ENCODE results near the gene EYS. TPM values are rescaled to one million over a fixed set of nuclear protein-coding genes. Genes with fewer than 3 reads are reported as not detected.

EYS gene
- total RNA-seq, 6 experiments from 2014 or later: 0.18 TPM; not detected in 5

DNA sequence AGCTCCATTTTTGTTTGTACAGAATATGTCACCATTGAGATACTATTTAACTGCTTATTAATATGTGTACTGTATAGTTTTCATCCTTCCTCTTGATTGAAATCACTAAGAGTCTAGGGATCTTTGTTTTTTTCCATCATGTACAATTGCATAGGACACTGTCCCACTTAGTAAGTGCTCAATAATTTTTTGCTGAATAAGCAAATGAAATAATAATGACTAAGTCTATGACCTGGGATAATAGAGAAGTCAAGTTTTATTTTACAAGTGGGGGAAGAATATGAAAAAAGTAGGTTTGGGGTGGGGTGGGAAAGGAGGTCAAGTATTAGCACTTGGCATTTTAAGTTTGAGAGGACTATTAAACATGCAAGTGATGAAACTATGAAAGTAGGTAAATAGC lies 4.5 kb upstream of the EYS start:
- no peak overlapping the region for H3K4me3 Mint-ChIP-seq
- TF ChIP-seq CTCF (IDR thresholded peaks at IDR 0.05): no peak

GRCh38 chr6:65709099-65709830 lies 2.2 kb upstream of the EYS start:
- Mint-ChIP-seq H3K27ac (no peak overlapping the region), H3K9me3 (peaks cover 42% of the 10 kb centered on the region), H3K4me3 (no peak overlapping the region), H3K27me3 (ENCODE audit: insufficient read depth) (no peaks in the 10 kb centered on the region), H3K4me1 (ENCODE audit: low read depth) (no peaks in the 10 kb centered on the region), H3K36me3 (ENCODE audit: low read depth) (no peaks in the 10 kb centered on the region)
- no peak for DNase-seq
- no peak for TF ChIP-seq CTCF (IDR thresholded peaks at IDR 0.05)

More for the DNA sequence above, 4.5 kb upstream of the EYS start:
- H3K9me3 Mint-ChIP-seq: peaks cover 49% of the 10 kb centered on the region
- no peaks in the 10 kb centered on the region for H3K4me1 Mint-ChIP-seq (ENCODE audit: low read depth)
- no peak overlapping the region for H3K27ac Mint-ChIP-seq
- DNase-seq: no peak
- H3K36me3 Mint-ChIP-seq (ENCODE audit: low read depth): no peaks in the 10 kb centered on the region
- no peaks in the 10 kb centered on the region for H3K27me3 Mint-ChIP-seq (ENCODE audit: insufficient read depth)

- no peak overlapping the region; the same call in 1 of the 2 replicates for H3K4me3 Mint-ChIP-seq
- peaks cover 33% of the 10 kb centered on the region for H3K9me3 Mint-ChIP-seq
- no peak for DNase-seq
These were observed 1.1 kb upstream of the EYS start for GRCh38 chr6:65708162-65708561.

GRCh38 chr6:65706436-65706835 lies 590 bp downstream of the EYS start:
- no peak for TF ChIP-seq CTCF (IDR thresholded peaks at IDR 0.05)
- DNase-seq: no peak
- Mint-ChIP-seq H3K4me1 (ENCODE audit: low read depth) (no peaks in the 10 kb centered on the region), H3K27me3 (ENCODE audit: insufficient read depth) (no peaks in the 10 kb centered on the region), H3K36me3 (ENCODE audit: low read depth) (no peaks in the 10 kb centered on the region), H3K4me3 (no peak overlapping the region), H3K9me3 (peaks cover 25% of the 10 kb centered on the region), H3K27ac (no peak overlapping the region)

More at GRCh38 chr6:65708162-65708561, 1.1 kb upstream of the EYS start:
- Mint-ChIP-seq H3K4me1 (ENCODE audit: low read depth) (no peaks in the 10 kb centered on the region), H3K27me3 (ENCODE audit: insufficient read depth) (no peaks in the 10 kb centered on the region), H3K36me3 (ENCODE audit: low read depth) (no peaks in the 10 kb centered on the region), H3K27ac (no peak overlapping the region)
- TF ChIP-seq CTCF (IDR thresholded peaks at IDR 0.05): no peak

- H3K36me3 Mint-ChIP-seq (ENCODE audit: low read depth): no peaks in the 10 kb centered on the region
- H3K4me3 Mint-ChIP-seq: no peak overlapping the region
- no peak for DNase-seq
- H3K27me3 Mint-ChIP-seq (ENCODE audit: insufficient read depth): no peaks in the 10 kb centered on the region; the same call in 1 of the 2 replicates
- peaks cover 18% of the 10 kb centered on the region; the same call in 1 of the 2 replicates for H3K9me3 Mint-ChIP-seq
- no peak overlapping the region for H3K27ac Mint-ChIP-seq
- TF ChIP-seq CTCF (IDR thresholded peaks at IDR 0.05): no peak
- no peaks in the 10 kb centered on the region for H3K4me1 Mint-ChIP-seq (ENCODE audit: low read depth)
These were observed 5.7 kb downstream of the EYS start for GRCh38 chr6:65701325-65701724.

Data from HFFc6 (cell line).